GM18511 (cell line): Measurements from ENCODE around the gene IPO5.

ENCODE experiments used
- ATAC-seq: cut with Tn5 transposase; IDR thresholded peaks from one replicate; pipeline ENCODE4 v1.9.1; 2021; ENCODE audit warnings: mild to moderate bottlenecking, moderate library complexity; ENCODE audit not compliant: unreplicated experiment

The IPO5 gene

GRCh38 chr13:98054301-98054700 lies 100.8 kb downstream of the IPO5 start:
- no peak for ATAC-seq

- no peak for ATAC-seq
These were observed 102.1 kb downstream of the IPO5 start for GRCh38 chr13:98055623-98056022.

- no peak for ATAC-seq
These were observed 103.5 kb downstream of the IPO5 start for GRCh38 chr13:98056839-98057410.

- ATAC-seq = no peak
These were observed 105.8 kb downstream of the IPO5 start for GRCh38 chr13:98059276-98059675.

- no peak for ATAC-seq
These were observed 106.8 kb downstream of the IPO5 start for GRCh38 chr13:98060282-98060681.

- no peak for ATAC-seq
These were observed 112.0 kb downstream of the IPO5 start for GRCh38 chr13:98065468-98065867.

GRCh38 chr13:98066636-98067035 lies 113.2 kb downstream of the IPO5 start:
- no peak for ATAC-seq

GRCh38 chr13:98068521-98068920 lies 115.0 kb downstream of the IPO5 start:
- no peak for ATAC-seq

GRCh38 chr13:98069985-98070384 lies 116.5 kb downstream of the IPO5 start:
- ATAC-seq = no peak

- ATAC-seq = no peak
These were observed 117.8 kb downstream of the IPO5 start for GRCh38 chr13:98071316-98071715.

GRCh38 chr13:98072476-98072875 lies 119.0 kb downstream of the IPO5 start:
- ATAC-seq = no peak
